Keratinocyte (primary cell): ENCODE results near the gene HDAC3. TPM values are rescaled to one million over a fixed set of nuclear protein-coding genes. Genes with fewer than 3 reads are reported as not detected.

Experiments used
- DNase-seq: peaks from one replicate; pipeline ENCODE4 v3.0.0-alpha.2; 2011; ENCODE audit warnings: low read depth, missing footprints, low spot score
- FAIRE-seq: peaks from 2 replicates; lab custom pipeline; 2011; peaks lifted over from hg19 to GRCh38; lab: Jason Lieb, UNC
- H2AFZ ChIP-seq: 2 replicates; pipeline ENCODE4 v1.6.0; 2012; ENCODE audit warnings: low read length, control low read depth, inconsistent platforms; ENCODE audit not compliant: control insufficient read depth
- H3K27ac ChIP-seq: 2 replicates; pipeline ENCODE4 v1.5.1; 2011; ENCODE audit warnings: low read length; ENCODE audit not compliant: control insufficient read depth, insufficient read depth
- H3K27me3 ChIP-seq: 3 replicates; pipeline ENCODE4 v1.6.0; 2011; ENCODE audit warnings: low read length; ENCODE audit not compliant: control insufficient read depth, insufficient read depth; ENCODE audit errors: extremely low read depth
- H3K36me3 ChIP-seq, 2 experiments: 2 replicates in 1 of 2; 3 replicates in 1 of 2; pipeline ENCODE4 v1.5.1; 2011; ENCODE audit warnings: low read length in 2 of 2, mild to moderate bottlenecking in 1 of 2; ENCODE audit not compliant: control insufficient read depth in 2 of 2, insufficient read depth in 2 of 2; ENCODE audit errors: extremely low read depth in 1 of 2
- H3K4me1 ChIP-seq: 3 replicates; pipeline ENCODE4 v1.5.1; 2011; ENCODE audit warnings: low read length; ENCODE audit not compliant: control insufficient read depth, insufficient read depth; ENCODE audit errors: extremely low read depth
- H3K4me2 ChIP-seq: 3 replicates; pipeline ENCODE4 v1.6.0; 2011; ENCODE audit warnings: low read depth, low read length; ENCODE audit not compliant: control insufficient read depth, insufficient read depth; ENCODE audit errors: extremely low read depth
- H3K4me3 ChIP-seq, 3 experiments: fragments of 200-600 bp in 1 of 3; sonication (generic) in 1 of 3; 2 replicates in 2 of 3; 3 replicates in 1 of 3; pipeline ENCODE4 v1.5.1; 2011 to 2016; ENCODE audit warnings: low read length in 3 of 3, mild to moderate bottlenecking in 3 of 3, control low read depth in 2 of 3, inconsistent platforms in 1 of 3, low read depth in 1 of 3, mixed read lengths in 1 of 3, mixed run types in 1 of 3, moderate library complexity in 1 of 3; ENCODE audit not compliant: control insufficient read depth in 2 of 3, insufficient read depth in 2 of 3; ENCODE audit errors: extremely low read depth in 1 of 3
- H3K79me2 ChIP-seq: 2 replicates; pipeline ENCODE4 v1.6.0; 2012; ENCODE audit warnings: low read length; ENCODE audit not compliant: control insufficient read depth, insufficient read depth
- H3K9ac ChIP-seq: 3 replicates; pipeline ENCODE4 v1.6.0; 2011; ENCODE audit warnings: low read length; ENCODE audit not compliant: control insufficient read depth, insufficient read depth; ENCODE audit errors: extremely low read depth
- H3K9me1 ChIP-seq: 3 replicates; pipeline ENCODE4 v1.6.0; 2011; ENCODE audit warnings: low read length; ENCODE audit not compliant: control insufficient read depth, insufficient read depth; ENCODE audit errors: extremely low read depth
- H3K9me3 ChIP-seq: 2 replicates; pipeline ENCODE4 v1.5.1; 2012; ENCODE audit warnings: low read depth, low read length; ENCODE audit not compliant: control insufficient read depth
- H4K20me1 ChIP-seq: 3 replicates; pipeline ENCODE4 v1.6.0; 2011; ENCODE audit warnings: low read length; ENCODE audit not compliant: control insufficient read depth, insufficient read depth; ENCODE audit errors: extremely low read depth
- CTCF ChIP-seq, 3 experiments: IDR thresholded peaks in 1 of 3; conservative IDR thresholded peaks in 1 of 3; optimal IDR thresholded peaks in 1 of 3; 2 replicates in 2 of 3; 3 replicates in 1 of 3; pipeline versions ENCODE3 to v1.5.1; 2011; ENCODE audit warnings: low read length in 3 of 3, mild to moderate bottlenecking in 3 of 3, moderate library complexity in 2 of 3, control low read depth in 1 of 3, inconsistent platforms in 1 of 3; ENCODE audit not compliant: insufficient read depth in 2 of 3; ENCODE audit errors: extremely low read depth in 1 of 3
- EZH2 ChIP-seq: IDR thresholded peaks from one replicate; pipeline ENCODE4 v1.6.1; 2012; ENCODE audit warnings: inconsistent platforms, mild to moderate bottlenecking, low read length, moderate library complexity
- dilution Hi-C: fragments of 300-500 bp; cut with MboI; formaldehyde crosslinking; loops from one replicate; pipeline ENCODE4 v1.7.0; 2020; ENCODE audit warnings: low sequenced_read_pairs; ENCODE audit not compliant: extremely low pct_ligation_motif_present
- polyA plus RNA-seq, 5 experiments: library from polyadenylated mRNA; depleted of rRNA in 3 of 5; stranded (reverse) in 3 of 5; stranded (forward) in 1 of 5; unstranded in 1 of 5; fragments of >200 nt; gene quantifications; 1 replicate in 1 of 5; 2 replicates in 3 of 5; 3 replicates in 1 of 5; pipeline versions ENCODE4 v1.2.1 to v1.2.3, GENCODE V29; 2011 to 2012; ENCODE audit warnings: missing spikeins in 2 of 5, low read depth in 1 of 5, low replicate concordance in 1 of 5

HDAC3 gene
- polyA plus RNA-seq, 1 donor (not counting 4 experiments of a cell fraction or from before 2014, with no cell fraction given): 97.4 TPM

GRCh38 chr5:141646026-141646425 lies 9.4 kb upstream of the HDAC3 start:
- Histone ChIP-seq H4K20me1 (peaks cover 3% of the 10 kb centered on the region), H3K9me3 (no peaks in the 10 kb centered on the region), H2AFZ (no peak overlapping the region), H3K36me3 (peaks cover 4 to 8% of the 10 kb centered on the region in 2 experiments), H3K4me1 (peaks cover 16% of the 10 kb centered on the region), H3K4me2 (no peak overlapping the region), H3K79me2 (no peaks in the 10 kb centered on the region), H3K27me3 (no peaks in the 10 kb centered on the region), H3K9me1 (peaks cover 2% of the 10 kb centered on the region), H3K27ac (no peak overlapping the region), H3K4me3 (no peak overlapping the region), H3K9ac (no peak overlapping the region)
- DNase-seq (no peak), FAIRE-seq (no peak)
- dilution Hi-C loops: no loop called here
- TF ChIP-seq CTCF (optimal IDR thresholded peaks at IDR 0.05 in 1 of 3, IDR thresholded peaks at IDR 0.05 in 1 of 3, conservative IDR thresholded peaks at IDR 0.05 in 1 of 3; ENCODE audit: extremely low read depth in 1 of 3, insufficient read depth in 2 of 3, low read length in 3 of 3) (no peak), EZH2 (no peak)

GRCh38 chr5:141641634-141642267 lies 5.1 kb upstream of the HDAC3 start:
- H3K36me3 ChIP-seq: peaks cover 5 to 8% of the 10 kb centered on the region in 2 experiments
- H3K27ac ChIP-seq: no peak overlapping the region
- peak; percentile 94 for FAIRE-seq

More at GRCh38 chr5:141641634-141642267, 5.1 kb upstream of the HDAC3 start:
- peaks cover 3% of the 10 kb centered on the region for H4K20me1 ChIP-seq
- no peak overlapping the region for H3K9ac ChIP-seq
- H3K9me3 ChIP-seq: no peaks in the 10 kb centered on the region
- no peaks in the 10 kb centered on the region for H3K27me3 ChIP-seq
- no peak overlapping the region for H3K4me2 ChIP-seq
- no peak for TF ChIP-seq EZH2
- peak; percentile 35 to 65 (median 60) for TF ChIP-seq CTCF (optimal IDR thresholded peaks at IDR 0.05 in 1 of 3, IDR thresholded peaks at IDR 0.05 in 1 of 3, conservative IDR thresholded peaks at IDR 0.05 in 1 of 3; ENCODE audit: extremely low read depth in 1 of 3, insufficient read depth in 2 of 3, low read length in 3 of 3)
- H3K4me3 ChIP-seq: no peak overlapping the region
- H3K4me1 ChIP-seq: peaks cover 15% of the 10 kb centered on the region
- H3K9me1 ChIP-seq: peaks cover 2% of the 10 kb centered on the region
- H2AFZ ChIP-seq: no peak overlapping the region
- dilution Hi-C loops: no loop called here
- no peaks in the 10 kb centered on the region for H3K79me2 ChIP-seq
- DNase-seq: no peak
